Putamen (tissue), 1 donor: ENCODE measurements around the gene CYP46A1.

Experiments used
- DNase-seq: peaks from one replicate; pipeline ENCODE4 v3.0.0-alpha.2; 2016; ENCODE audit warnings: low spot score

Gene CYP46A1

GRCh38 chr14:99688210-99688581 is 4.1 kb downstream of the CYP46A1 start:
- DNase-seq, result peak; percentile 58

DNA sequence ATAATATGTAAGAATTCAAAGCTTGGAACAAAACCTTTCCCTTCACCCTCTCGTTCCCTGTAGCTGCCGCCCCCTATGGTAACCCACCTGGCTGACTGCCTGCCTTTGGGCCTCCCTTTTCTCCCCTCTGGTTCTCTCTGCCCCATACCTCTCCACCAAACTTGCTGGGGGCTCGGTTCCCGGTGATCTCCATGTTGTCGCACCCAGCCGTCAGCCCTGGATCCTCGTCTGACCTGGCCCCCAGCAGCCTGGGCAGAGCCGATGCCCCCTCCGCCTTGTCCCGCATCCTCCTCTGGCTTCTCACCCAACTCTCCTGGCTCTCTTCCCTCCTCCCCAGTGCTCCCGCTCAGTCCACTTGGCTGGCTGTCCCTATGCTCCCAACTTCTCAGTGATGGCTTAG is 4.5 kb downstream of the CYP46A1 start:
- DNase-seq, result no peak

DNA sequence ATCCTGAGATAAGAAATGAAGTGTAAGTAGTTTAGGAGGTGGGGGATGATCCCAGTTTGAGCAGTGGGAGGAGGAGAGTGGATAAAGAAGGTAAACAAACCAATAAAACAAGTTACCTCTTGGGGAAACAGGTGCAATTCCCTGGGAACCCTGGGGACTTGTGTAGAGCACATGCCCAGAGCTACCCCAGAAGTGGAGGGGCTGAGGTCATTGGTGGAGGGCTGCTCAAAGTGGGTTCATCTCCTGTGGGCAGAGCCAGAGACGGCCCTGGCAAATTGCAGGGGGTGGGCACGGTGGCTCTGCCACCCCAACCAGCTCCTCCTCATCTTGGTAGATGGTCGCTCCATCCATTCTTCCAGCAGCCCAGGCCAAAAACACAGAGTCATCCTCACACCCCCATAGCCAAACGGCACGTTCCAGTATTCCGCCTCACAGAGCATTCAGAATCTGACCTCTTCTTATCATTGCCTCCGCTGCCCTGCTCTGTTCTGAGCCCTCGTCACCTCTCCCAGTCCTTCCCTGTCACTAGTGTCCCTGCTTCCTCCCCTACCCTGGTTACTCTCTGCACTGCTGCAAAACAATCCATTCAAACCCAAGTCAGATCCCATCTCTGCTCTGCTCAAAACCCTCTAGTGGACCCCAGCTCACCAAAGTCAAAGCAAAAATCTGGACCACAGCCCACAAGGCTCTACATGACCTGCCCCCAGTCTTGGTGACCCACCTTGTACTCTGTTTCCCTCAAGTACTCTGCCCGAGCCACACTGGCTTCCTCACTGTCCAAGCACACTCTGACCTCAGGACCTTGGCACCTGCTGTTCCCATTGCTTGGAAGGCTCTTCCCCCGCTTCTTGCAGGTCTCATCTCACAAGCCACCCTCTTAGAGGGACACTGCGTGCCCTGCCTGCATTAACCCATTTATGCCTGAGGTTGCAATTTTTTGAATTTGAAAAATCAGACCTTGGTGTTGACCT is 5.5 kb downstream of the CYP46A1 start:
- no peak for DNase-seq

- DNase-seq, result no peak
Measured at GRCh38 chr14:99690636-99691035, 6.5 kb downstream of the CYP46A1 start.

GRCh38 chr14:99691111-99691885 is 7.2 kb downstream of the CYP46A1 start:
- DNase-seq, result no peak

GRCh38 chr14:99693918-99694317 is 9.8 kb downstream of the CYP46A1 start:
- no peak for DNase-seq

DNA sequence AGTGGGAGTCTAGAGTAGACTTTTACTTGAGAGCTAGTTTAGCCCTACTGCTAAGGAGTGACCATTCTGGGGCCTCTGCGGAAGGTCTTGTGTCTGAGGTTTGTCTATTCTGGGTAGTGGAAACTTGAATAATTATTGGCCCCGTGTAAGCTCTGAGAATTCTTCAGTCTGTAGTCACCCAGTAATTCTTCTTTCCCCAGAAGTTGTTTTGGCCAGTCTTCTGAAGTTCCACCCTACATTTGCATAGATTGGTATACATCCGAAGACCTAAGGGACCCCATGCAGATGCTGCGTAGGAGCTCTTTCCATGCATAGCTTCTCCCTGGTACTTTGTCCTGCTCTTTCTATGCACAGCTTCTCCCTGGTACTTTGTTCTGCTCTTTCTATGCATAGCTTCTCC is 12.8 kb downstream of the CYP46A1 start:
- DNase-seq, result no peak

DNA sequence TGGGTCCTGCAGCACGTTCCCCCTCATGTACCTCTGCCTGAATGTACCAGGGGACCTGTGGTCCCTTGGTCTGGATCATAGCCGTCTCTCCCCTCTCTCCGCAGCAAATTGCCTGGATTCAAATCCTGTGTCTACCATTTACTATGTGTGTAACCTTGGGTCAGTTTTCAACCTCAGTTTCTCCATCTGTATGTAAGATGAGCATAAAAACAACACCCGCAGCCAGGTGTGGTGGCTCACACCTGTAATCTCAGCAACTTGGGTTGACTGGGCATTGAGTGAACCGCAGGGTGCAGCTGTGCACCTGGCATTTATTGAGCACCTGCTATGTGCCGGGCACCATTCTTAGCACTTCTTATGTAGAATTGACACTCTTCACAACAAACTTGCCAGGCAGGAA is 14.1 kb downstream of the CYP46A1 start:
- DNase-seq, result no peak

DNA sequence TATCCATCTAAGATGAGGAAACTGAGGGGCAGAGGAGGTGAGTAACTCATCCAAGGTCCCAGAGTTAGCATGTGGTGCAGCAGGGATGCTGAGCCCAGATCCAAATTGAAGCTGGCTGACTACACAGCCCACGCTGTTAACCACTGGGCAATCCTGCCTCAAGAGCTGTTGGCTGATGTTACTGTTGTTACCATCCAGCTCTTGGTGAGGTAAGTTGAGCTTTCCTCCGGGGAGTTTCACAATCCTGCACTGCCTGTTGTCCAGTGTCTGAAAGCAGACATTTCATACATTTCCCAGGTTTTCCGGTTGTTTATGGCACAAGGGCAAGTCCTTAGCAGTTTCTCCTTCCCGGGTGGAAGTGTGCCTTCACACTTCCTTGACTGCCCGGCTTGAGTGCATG is 14.5 kb downstream of the CYP46A1 start:
- DNase-seq, result no peak

DNA sequence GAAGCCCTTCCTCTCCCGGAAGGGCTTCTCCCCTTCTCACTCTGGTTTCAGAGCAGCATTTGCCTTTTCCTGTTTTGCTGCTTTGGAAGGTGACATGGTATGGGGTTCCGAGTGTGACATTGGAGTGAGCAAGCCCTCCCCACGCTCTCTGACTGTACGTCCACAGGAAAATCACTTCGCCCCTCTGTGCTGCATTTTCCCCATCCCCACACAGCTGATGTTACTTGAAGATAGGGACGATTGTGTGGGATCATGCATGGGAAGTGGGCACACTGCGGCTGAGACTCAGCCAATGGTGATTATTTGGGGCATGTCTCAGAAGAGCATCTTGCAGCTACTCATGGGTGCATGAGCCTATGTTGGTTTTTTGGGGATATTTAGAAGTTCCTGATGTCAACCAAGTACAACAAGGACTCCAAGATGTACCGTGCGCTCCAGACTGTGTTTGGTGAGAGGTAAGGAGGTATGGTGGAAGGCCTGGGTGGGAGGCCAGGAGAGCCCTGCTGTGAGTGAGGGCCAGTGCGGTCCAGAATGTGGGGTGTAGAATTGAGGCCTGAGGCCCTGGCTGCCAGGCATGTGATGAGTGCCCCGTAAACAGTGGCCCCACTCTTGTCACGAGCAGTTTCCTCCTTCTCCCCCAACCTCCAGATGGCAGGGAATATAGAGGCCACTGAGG is 15.1 kb downstream of the CYP46A1 start:
- DNase-seq, result no peak

- DNase-seq, result no peak
Measured at GRCh38 chr14:99699861-99700260, 15.8 kb downstream of the CYP46A1 start.

GRCh38 chr14:99700379-99700778 is 16.3 kb downstream of the CYP46A1 start:
- DNase-seq, result no peak

DNA sequence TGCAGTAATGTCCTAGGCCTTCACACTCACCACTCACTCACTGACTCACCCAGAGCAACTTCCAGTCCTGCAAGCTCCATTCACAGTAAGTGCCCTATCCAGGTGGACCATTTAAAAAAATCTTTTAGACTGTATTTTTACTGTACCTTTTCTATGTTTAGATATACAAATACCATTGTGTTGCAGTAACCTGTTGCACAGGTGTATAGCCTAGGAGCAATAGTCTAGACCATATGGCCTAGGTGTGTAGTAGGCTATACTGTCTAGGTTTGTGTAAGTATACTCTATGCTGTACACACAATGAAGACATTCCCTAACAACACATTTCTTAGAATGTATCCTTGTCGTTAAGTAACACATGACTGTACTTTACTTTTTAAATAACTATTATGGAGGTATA is 17.2 kb downstream of the CYP46A1 start:
- DNase-seq, result no peak

DNA sequence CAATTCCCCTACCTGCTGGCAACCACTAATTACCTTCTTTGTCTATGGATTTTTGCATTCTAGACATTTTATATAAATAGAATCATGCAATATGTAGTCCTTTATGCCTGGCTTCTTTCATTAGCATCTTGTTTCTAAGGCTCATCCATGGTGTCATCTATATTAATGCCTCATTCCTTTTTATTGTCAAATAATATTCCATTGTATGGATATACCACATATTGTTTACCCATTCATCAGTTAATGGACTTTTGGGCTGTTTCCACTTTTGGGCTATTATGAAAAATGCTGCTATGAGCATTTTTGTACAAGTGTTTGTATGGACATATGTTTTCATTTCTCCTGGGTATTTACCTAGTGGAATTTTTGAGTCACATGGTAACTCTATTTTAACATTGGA is 18.0 kb downstream of the CYP46A1 start:
- no peak for DNase-seq

GRCh38 chr14:99703381-99703780 is 19.3 kb downstream of the CYP46A1 start:
- no peak for DNase-seq

DNA sequence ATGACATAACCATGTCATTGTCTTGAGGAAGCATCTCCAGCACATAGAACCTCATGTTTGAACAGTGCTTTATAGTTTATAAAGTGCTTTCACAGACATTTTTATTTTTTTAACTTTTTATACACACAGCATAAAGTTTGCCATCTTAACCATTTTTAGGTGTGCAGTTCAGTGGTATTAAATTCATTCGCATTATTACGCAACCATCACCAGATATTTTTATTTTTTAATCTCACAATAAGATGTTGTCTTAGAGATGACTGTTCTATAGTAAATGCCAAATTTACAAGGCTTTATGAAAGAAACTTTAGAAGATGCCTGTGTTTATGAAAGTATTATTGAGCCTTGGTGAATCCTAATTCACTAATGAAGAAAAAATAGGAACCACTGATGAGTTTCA is 19.9 kb downstream of the CYP46A1 start:
- DNase-seq, result no peak

DNA sequence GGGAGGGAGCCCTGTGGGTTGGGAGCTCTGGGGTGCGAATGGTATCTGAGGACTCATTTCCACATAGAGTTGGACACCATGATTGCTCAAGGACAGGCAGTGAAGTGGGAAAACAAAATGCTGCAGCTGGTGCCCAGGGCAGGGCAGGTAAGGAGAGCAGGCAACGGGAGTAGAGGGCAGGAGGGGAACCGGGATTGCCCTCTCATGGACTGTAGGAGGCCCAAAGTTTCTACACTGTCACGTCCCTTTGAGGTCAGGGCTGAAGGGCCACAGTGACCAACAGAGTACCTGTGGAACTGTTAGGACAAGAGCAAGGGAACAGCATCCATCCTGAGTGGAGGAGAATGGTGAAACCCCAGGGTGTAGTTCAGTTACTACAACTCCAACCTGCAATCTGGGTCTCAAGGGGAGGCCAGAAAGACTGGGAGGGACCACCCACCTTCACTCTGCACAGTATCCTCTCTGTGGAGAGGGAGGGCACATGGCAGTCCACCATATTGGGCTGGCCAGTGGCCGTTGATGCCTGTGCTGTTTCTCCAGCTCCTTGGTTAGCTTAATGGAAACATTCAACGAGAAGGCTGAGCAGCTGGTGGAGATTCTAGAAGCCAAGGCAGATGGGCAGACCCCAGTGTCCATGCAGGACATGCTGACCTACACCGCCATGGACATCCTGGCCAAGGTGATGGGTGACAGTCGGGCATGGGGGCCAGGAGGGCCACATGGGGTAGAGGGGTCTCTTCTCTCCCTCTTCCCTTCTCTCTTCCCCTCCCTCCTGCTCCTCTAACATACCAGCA is 22.2 kb downstream of the CYP46A1 start:
- no peak for DNase-seq

DNA sequence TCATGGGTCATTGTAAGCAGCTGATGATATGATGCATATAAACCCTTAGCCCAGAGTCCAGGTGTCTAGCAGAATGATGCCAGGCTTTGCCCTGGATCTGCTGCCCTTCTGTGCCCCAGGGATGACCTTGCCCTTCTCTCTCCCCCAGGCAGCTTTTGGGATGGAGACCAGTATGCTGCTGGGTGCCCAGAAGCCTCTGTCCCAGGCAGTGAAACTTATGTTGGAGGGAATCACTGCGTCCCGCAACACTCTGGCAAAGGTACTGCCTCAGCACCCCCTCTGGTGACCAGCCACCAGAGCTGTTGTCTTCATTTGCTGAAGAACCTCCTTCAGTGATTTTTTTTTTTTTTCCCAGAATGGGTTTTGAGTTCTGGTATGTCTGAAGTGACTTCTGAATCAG is 23.3 kb downstream of the CYP46A1 start:
- no peak for DNase-seq

DNA sequence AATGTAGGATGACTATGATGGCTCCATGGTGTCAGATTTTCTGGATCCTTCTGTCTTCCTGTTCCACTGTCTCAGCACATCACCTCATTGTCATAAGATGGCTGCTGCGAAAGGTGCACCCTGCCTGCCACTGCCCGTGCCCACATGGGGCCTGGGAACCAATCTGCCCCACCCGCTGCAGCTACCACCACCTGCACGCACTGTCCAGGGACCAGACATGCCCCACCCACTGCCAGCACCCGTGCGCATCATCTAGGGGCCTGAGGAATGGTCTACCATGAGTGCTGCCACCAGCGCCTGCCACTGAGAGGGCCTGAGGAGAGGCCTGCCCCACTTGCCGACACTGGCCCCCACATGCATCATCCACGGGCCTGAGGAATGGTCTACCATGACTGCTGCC is 23.8 kb downstream of the CYP46A1 start:
- DNase-seq, result no peak

- no peak for DNase-seq
Measured at GRCh38 chr14:99708449-99708848, 24.4 kb downstream of the CYP46A1 start.

DNA sequence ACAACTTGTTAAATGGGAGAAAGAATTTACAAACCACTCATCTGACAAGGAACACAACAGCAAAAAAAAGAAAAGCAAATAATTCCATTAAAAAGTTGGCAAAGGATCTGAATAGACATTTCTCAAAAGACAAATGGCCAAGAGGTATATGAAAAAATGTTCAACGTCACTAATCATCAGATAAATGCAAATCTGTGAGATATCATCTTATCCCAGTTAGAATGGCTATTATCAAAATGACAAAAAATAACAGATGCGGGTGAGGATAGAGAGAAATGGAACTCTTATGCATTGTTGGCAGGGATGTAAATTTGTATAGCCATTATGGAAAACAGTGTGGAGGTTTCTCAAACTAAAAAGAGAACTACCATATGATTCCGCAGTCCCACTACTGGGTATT is 29.9 kb downstream of the CYP46A1 start:
- no peak for DNase-seq
